Neural cell (in vitro differentiated cells): ENCODE data around the gene GRAMD4.

Experiments used
- CTCF ChIP-seq: fragments of 450-650 bp; IDR thresholded peaks from 2 replicates; pipeline ENCODE4 v1.5.1; 2014; ENCODE audit warnings: antibody characterized with exemption, mild to moderate bottlenecking, moderate library complexity; ENCODE audit not compliant: poor library complexity, severe bottlenecking
- EZH2 ChIP-seq: fragments of 200-600, 300-800 bp; shearing (Covaris generic), sonication (generic); IDR thresholded peaks from 2 replicates; pipeline ENCODE4 v1.6.1; 2014; ENCODE audit warnings: antibody characterized with exemption, low read length, borderline replicate concordance, mild to moderate bottlenecking; ENCODE audit not compliant: insufficient read depth, poor library complexity, severe bottlenecking
- MXI1 ChIP-seq: fragments of 450-650 bp; conservative IDR thresholded peaks from 2 replicates; pipeline ENCODE4 v1.6.1; 2014; ENCODE audit warnings: antibody characterized with exemption, mild to moderate bottlenecking; ENCODE audit not compliant: poor library complexity, severe bottlenecking
- POLR2AphosphoS5 ChIP-seq: IDR thresholded peaks from 2 replicates; pipeline ENCODE4 v1.6.1; 2012
- RAD21 ChIP-seq: fragments of 450-650 bp; conservative IDR thresholded peaks from 2 replicates; pipeline ENCODE4 v1.6.1; 2014; ENCODE audit warnings: antibody characterized with exemption, mild to moderate bottlenecking, moderate library complexity
- REST ChIP-seq: IDR thresholded peaks from 2 replicates; pipeline ENCODE4 v1.6.1; 2012; ENCODE audit warnings: borderline replicate concordance
- TAF1 ChIP-seq: IDR thresholded peaks from 2 replicates; pipeline ENCODE4 v1.6.1; 2012; ENCODE audit warnings: low read depth

- TF ChIP-seq MXI1 (no peak), CTCF (no peak), REST (no peak), EZH2 (no peak), POLR2AphosphoS5 (no peak), RAD21 (no peak), TAF1 (no peak)
Measured at GRCh38 chr22:46656856-46657654, 36.9 kb downstream of the GRAMD4 start.
